BLaER1 (cell line): ENCODE data around the gene GLE1.
A peak's percentile ranks its signal among the peaks of the same experiment; 100 is the strongest.

Experiments used
- H3K27ac ChIP-seq: shearing (Covaris generic); formaldehyde crosslinking; 2 replicates; pipeline ENCODE4 v1.8.1; 2022
- H3K27me3 ChIP-seq: shearing (Covaris generic); formaldehyde crosslinking; 2 replicates; pipeline ENCODE4 v1.8.1; 2022
- H3K36me3 ChIP-seq: shearing (Covaris generic); formaldehyde crosslinking; 2 replicates; pipeline ENCODE4 v1.8.1; 2022
- H3K4me1 ChIP-seq: shearing (Covaris generic); formaldehyde crosslinking; 2 replicates; pipeline ENCODE4 v1.8.1; 2022
- H3K4me2 ChIP-seq: shearing (Covaris generic); formaldehyde crosslinking; 2 replicates; pipeline ENCODE4 v1.8.1; 2022
- H3K4me3 ChIP-seq: shearing (Covaris generic); formaldehyde crosslinking; 2 replicates; pipeline ENCODE4 v1.8.1; 2022
- H3K9ac ChIP-seq: shearing (Covaris generic); formaldehyde crosslinking; 2 replicates; pipeline ENCODE4 v1.8.1; 2022
- H3K9me3 ChIP-seq: shearing (Covaris generic); formaldehyde crosslinking; 2 replicates; pipeline ENCODE4 v1.8.1; 2022
- H4K20me1 ChIP-seq: shearing (Covaris generic); formaldehyde crosslinking; 2 replicates; pipeline ENCODE4 v1.8.1; 2022
- Cebpa-rat ChIP-seq: shearing (Covaris generic); IDR thresholded peaks from 2 replicates; pipeline ENCODE4 v1.8.1; 2022

Gene GLE1

DNA sequence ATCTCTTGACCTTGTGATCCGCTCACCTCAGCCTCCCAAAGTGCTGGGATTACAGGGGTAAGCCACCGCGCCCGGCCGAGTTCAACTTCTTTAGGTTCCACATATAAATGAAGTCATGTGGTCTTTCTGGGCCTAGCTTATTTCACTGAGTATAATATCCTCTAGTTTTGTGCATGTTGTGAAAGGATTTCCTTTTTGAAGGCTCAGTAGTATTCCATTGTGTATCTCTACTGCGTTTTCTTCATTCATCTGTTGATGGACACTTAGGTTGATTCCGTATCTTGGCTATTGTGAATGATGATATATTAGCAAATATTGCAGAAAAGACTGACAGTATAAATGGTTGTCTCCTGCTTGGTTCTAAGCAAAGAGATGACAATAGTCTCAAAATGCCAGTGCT lies 28.7 kb upstream of the GLE1 start:
- H3K36me3 ChIP-seq, result peaks cover 89% of the 10 kb centered on the region
- H3K27me3 ChIP-seq, result no peaks in the 10 kb centered on the region
- H3K4me2 ChIP-seq, result no peak overlapping the region
- no peaks in the 10 kb centered on the region for H4K20me1 ChIP-seq
- H3K9me3 ChIP-seq, result no peaks in the 10 kb centered on the region
- no peak for TF ChIP-seq Cebpa-rat
- H3K27ac ChIP-seq, result no peak overlapping the region
- no peak overlapping the region for H3K9ac ChIP-seq
- H3K4me1 ChIP-seq, result peaks cover 28% of the 10 kb centered on the region
- H3K4me3 ChIP-seq, result no peak overlapping the region

DNA sequence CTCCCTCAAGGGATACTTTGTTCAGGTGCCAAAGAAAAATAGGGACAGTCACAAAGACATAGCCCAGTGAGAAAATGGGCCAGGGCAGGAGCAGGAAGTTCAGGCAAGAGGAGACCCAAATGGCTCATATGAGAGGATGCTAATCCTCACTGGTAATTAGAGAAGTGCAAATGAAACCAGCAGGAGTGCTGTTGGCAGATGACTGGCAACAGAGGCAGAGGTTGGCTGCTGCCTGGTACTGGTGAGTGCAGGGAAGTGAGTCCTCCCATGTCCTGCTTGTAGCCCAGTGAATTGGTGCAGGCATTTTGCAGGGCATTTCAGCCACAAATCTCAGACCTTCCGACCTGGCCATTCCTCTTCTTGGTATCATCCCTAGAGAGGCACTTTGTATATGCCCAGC lies 25.3 kb upstream of the GLE1 start:
- no peak for TF ChIP-seq Cebpa-rat
- Histone ChIP-seq H3K9ac (no peak overlapping the region), H3K4me1 (no peaks in the 10 kb centered on the region), H3K27me3 (no peaks in the 10 kb centered on the region), H3K4me2 (no peak overlapping the region), H3K9me3 (no peaks in the 10 kb centered on the region), H3K36me3 (peaks cover 100% of the 10 kb centered on the region), H3K4me3 (no peak overlapping the region), H4K20me1 (no peaks in the 10 kb centered on the region), H3K27ac (no peak overlapping the region)

DNA sequence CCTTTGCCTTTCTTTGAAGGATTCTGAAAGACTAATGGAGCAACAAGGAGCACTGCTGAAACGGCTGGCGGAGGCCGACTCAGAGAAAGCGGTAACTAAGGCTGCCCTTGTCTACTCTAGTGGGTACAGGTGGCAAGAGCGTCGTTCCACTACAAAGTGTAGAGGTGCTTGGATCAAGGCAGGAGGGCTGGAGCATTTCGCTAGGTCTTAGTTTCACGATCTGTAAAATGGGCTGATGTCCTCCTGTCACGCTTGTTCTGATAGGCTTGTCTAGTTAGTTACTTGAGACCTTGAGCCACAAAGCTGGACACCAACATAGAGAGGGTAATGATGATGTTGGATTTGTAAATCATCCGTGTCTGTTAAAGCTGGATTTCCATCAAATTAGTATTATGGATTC lies 23.0 kb upstream of the GLE1 start:
- H4K20me1 ChIP-seq, result no peaks in the 10 kb centered on the region
- H3K9me3 ChIP-seq, result no peaks in the 10 kb centered on the region
- H3K4me1 ChIP-seq, result no peaks in the 10 kb centered on the region
- no peak overlapping the region for H3K4me2 ChIP-seq
- no peaks in the 10 kb centered on the region for H3K27me3 ChIP-seq
- H3K27ac ChIP-seq, result no peak overlapping the region
- no peak overlapping the region for H3K9ac ChIP-seq
- peaks cover 100% of the 10 kb centered on the region for H3K36me3 ChIP-seq
- H3K4me3 ChIP-seq, result no peak overlapping the region
- TF ChIP-seq Cebpa-rat, result no peak

GRCh38 chr9:128482186-128482585 lies 22.3 kb upstream of the GLE1 start:
- Histone ChIP-seq H3K9me3 (no peaks in the 10 kb centered on the region), H3K4me3 (no peak overlapping the region), H3K4me1 (no peaks in the 10 kb centered on the region), H3K27me3 (no peaks in the 10 kb centered on the region), H3K36me3 (peaks cover 100% of the 10 kb centered on the region), H3K9ac (no peak overlapping the region), H4K20me1 (no peaks in the 10 kb centered on the region), H3K27ac (no peak overlapping the region), H3K4me2 (no peak overlapping the region)
- no peak for TF ChIP-seq Cebpa-rat

GRCh38 chr9:128484686-128485413 lies 19.7 kb upstream of the GLE1 start:
- H3K27me3 ChIP-seq, result no peaks in the 10 kb centered on the region
- TF ChIP-seq Cebpa-rat, result no peak
- no peaks in the 10 kb centered on the region for H3K9me3 ChIP-seq
- no peak overlapping the region for H3K4me3 ChIP-seq
- H3K27ac ChIP-seq, result peak overlapping the region; percentile 13; the same call in 1 of the 2 replicates
- H4K20me1 ChIP-seq, result no peaks in the 10 kb centered on the region
- H3K4me2 ChIP-seq, result no peak overlapping the region
- H3K9ac ChIP-seq, result no peak overlapping the region
- H3K4me1 ChIP-seq, result no peaks in the 10 kb centered on the region
- H3K36me3 ChIP-seq, result peaks cover 99% of the 10 kb centered on the region

DNA sequence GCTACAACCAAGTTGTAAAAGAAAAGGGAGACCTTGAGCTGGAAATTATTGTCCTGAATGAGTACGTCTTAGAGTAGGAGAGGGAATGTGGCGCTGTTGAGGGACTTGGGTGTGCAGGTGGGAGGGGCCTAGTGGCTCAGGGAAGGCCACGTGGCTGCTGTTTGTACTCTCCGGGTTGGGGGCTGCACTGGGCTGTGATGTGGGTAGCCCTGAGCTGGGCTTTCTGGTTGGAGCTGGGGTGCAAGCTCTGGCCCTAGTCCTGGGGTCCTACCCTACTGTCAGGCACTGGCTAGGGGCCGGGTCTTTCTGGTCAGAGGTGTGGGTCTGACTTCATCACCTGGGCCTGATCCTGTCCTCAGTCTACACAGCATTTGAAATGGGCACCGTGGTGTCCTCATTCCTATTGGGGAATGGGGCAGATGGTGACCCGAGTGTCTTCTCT lies 19.1 kb upstream of the GLE1 start:
- H3K9ac ChIP-seq, result no peak overlapping the region
- no peaks in the 10 kb centered on the region for H3K27me3 ChIP-seq
- H4K20me1 ChIP-seq, result no peaks in the 10 kb centered on the region
- no peaks in the 10 kb centered on the region for H3K4me1 ChIP-seq
- no peaks in the 10 kb centered on the region for H3K9me3 ChIP-seq
- peaks cover 99% of the 10 kb centered on the region for H3K36me3 ChIP-seq
- H3K4me2 ChIP-seq, result no peak overlapping the region
- no peak overlapping the region for H3K4me3 ChIP-seq
- no peak overlapping the region for H3K27ac ChIP-seq
- TF ChIP-seq Cebpa-rat, result no peak

GRCh38 chr9:128486201-128486600 lies 18.3 kb upstream of the GLE1 start:
- no peaks in the 10 kb centered on the region for H4K20me1 ChIP-seq
- no peaks in the 10 kb centered on the region for H3K27me3 ChIP-seq
- no peak overlapping the region for H3K9ac ChIP-seq
- no peak overlapping the region for H3K27ac ChIP-seq
- no peak overlapping the region for H3K4me3 ChIP-seq
- H3K4me2 ChIP-seq, result no peak overlapping the region
- no peaks in the 10 kb centered on the region for H3K4me1 ChIP-seq
- no peaks in the 10 kb centered on the region for H3K9me3 ChIP-seq
- no peak for TF ChIP-seq Cebpa-rat
- peaks cover 98% of the 10 kb centered on the region for H3K36me3 ChIP-seq

DNA sequence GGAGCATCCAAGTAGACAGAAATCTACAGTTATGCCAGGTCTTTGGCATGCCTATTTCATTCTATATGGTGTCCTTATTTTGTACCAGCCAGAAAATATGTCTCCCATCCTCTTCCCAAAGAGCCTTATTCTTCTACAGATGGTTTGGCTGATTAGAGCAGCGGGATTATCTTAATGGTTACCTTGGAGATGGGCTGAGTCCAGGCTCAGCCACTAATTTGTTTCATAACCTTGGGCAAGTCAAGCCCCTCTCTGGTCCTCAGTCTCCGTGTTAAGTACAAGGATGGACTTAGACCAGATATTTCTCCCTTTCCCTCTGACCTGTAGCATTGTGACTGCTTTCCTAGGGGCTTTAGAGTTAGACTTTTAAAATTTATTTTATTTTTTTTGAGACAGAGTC lies 11.1 kb upstream of the GLE1 start:
- Histone ChIP-seq H3K27ac (peak overlapping the region; percentile 82), H3K36me3 (peaks cover 86% of the 10 kb centered on the region), H4K20me1 (no peaks in the 10 kb centered on the region), H3K4me3 (no peak overlapping the region), H3K4me2 (peak overlapping the region; percentile 83), H3K4me1 (peaks cover 37% of the 10 kb centered on the region), H3K9me3 (no peaks in the 10 kb centered on the region), H3K9ac (peak overlapping the region; percentile 65; the same call in 1 of the 2 replicates), H3K27me3 (no peaks in the 10 kb centered on the region)
- no peak for TF ChIP-seq Cebpa-rat

DNA sequence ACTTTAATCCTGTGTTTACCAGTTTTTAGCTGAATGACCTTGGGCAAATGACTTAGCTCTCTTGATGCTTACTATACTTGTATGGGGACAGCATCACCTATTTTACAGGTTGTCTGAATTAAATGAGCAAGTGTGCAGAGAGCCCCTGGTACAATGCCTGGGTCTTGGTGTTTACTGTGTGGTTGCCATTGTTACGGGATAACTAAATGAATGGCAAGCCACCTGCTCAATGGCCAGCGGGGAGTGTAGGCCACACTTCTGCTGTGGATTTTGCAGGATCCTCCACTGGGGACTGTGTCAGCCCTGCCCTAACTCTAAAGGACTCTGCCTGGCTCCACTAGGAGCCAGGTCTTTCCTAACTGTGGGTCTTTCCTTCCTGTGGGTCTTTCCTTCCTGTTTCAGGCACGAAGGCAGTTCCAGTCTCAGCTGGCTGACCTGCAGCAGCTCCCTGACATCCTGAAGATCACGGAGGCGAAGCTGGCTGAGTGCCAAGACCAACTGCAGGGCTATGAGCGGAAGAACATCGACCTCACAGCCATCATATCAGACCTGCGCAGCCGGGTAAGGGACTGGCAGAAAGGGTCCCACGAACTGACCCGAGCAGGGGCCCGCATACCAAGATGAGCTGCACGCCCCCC lies 10.3 kb upstream of the GLE1 start:
- peak overlapping the region; percentile 65 for H3K9ac ChIP-seq
- peak overlapping the region; percentile 82 for H3K27ac ChIP-seq
- no peaks in the 10 kb centered on the region for H3K27me3 ChIP-seq
- H3K4me1 ChIP-seq, result peaks cover 37% of the 10 kb centered on the region
- no peaks in the 10 kb centered on the region for H3K9me3 ChIP-seq
- no peak for TF ChIP-seq Cebpa-rat
- peaks cover 86% of the 10 kb centered on the region for H3K36me3 ChIP-seq
- H3K4me3 ChIP-seq, result peak overlapping the region; percentile 41
- no peaks in the 10 kb centered on the region for H4K20me1 ChIP-seq
- H3K4me2 ChIP-seq, result peak overlapping the region; percentile 83

GRCh38 chr9:128494746-128495129 lies 9.8 kb upstream of the GLE1 start:
- no peaks in the 10 kb centered on the region for H4K20me1 ChIP-seq
- TF ChIP-seq Cebpa-rat, result no peak
- peaks cover 37% of the 10 kb centered on the region for H3K4me1 ChIP-seq
- H3K9me3 ChIP-seq, result no peaks in the 10 kb centered on the region
- peaks cover 86% of the 10 kb centered on the region for H3K36me3 ChIP-seq
- peak overlapping the region; percentile 83 for H3K4me2 ChIP-seq
- no peaks in the 10 kb centered on the region for H3K27me3 ChIP-seq
- H3K9ac ChIP-seq, result peak overlapping the region; percentile 65
- H3K27ac ChIP-seq, result peak overlapping the region; percentile 82
- H3K4me3 ChIP-seq, result peak overlapping the region; percentile 41
